ENCODE data around the gene FAM53B.

DNA sequence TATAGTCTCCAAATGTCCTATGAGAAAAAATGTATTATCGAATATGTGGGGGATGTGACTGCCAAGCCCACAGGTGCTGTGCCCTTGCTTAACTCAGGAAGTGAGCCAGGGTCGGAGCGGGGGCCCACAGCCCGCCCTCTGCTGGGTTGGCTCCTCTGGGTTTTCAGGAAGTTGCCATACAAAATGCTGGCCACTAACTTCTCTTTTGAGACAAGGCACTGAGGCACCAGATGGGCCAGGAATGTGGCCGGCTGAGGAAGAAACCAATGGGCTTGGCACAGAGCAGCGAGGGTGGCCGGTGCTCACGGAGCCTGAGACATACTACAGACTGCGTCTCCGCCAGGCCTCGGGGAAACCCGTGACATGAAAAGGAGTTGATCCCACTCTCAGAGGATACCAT, 58.9 kb downstream of the FAM53B start:
- TF ChIP-seq POLR2A (IDR thresholded peaks at IDR 0.05; ENCODE audit: low read length) (no peak), GATA1 (IDR thresholded peaks at IDR 0.05; ENCODE audit: low read depth, low read length) (no peak)

Data from erythroblast (primary cell).